A549 (cell line): ENCODE data around the gene CARD19. TPM values are rescaled to one million over a fixed set of nuclear protein-coding genes. Genes with fewer than 3 reads are reported as not detected.

Source experiments
- ATAC-seq, 2 experiments: fragments of 200-7000 bp in 1 of 2; fragments of >200 bp in 1 of 2; cut with Nextera tagmentation in 1 of 2; cut with Tn5 transposase in 1 of 2; 3 replicates each; pipeline versions ENCODE4 v1.8.0 to v1.9.1; 2018 to 2020; ENCODE audit warnings: mild to moderate bottlenecking in 1 of 2, moderate library complexity in 1 of 2
- CTCF ChIA-PET: fragments of 300-600 bp; sonication (Branson Sonifier 250); formaldehyde crosslinking; extraction: SDS; loops from one replicate; lab custom pipeline; 2021; ENCODE audit warnings: antibody characterized with exemption, inconsistent platforms; lab: Yijun Ruan, JAX
- POLR2A ChIA-PET: fragments of 350-600 bp; formaldehyde crosslinking; extraction: SDS; loops from one replicate; lab custom pipeline; 2021; ENCODE audit warnings: antibody characterized with exemption, inconsistent platforms; lab: Yijun Ruan, JAX
- DNase-seq, 2 experiments: peaks; one replicate each; pipeline versions ENCODE4 v3.0.0 to v3.0.0-alpha.2; 2011 to 2016; ENCODE audit warnings: low read depth in 1 of 2, low spot score in 1 of 2
- FAIRE-seq: peaks from 2 replicates; lab custom pipeline; 2011; peaks lifted over from hg19 to GRCh38; lab: Jason Lieb, UNC
- H3K27ac ChIP-seq, 2 experiments: fragments of >200 bp; sonication (Bioruptor Twin); formaldehyde crosslinking; 3 replicates each; pipeline ENCODE4 v1.5.1; 2016 to 2017
- H3K4me1 ChIP-seq: fragments of >200 bp; sonication (Bioruptor Twin); formaldehyde crosslinking; 3 replicates; pipeline ENCODE4 v1.6.1; 2016
- H3K4me2 ChIP-seq: fragments of >200 bp; sonication (Bioruptor Twin); formaldehyde crosslinking; 3 replicates; pipeline ENCODE4 v1.6.1; 2016
- H3K4me3 ChIP-seq: fragments of >200 bp; sonication (Bioruptor Twin); formaldehyde crosslinking; 3 replicates; pipeline ENCODE4 v1.5.1; 2016
- H3K9me3 ChIP-seq: fragments of >200 bp; sonication (Bioruptor Twin); formaldehyde crosslinking; 3 replicates; pipeline ENCODE4 v1.6.1; 2016
- CBX2 ChIP-seq: fragments of 200-600 bp; sonication (generic); IDR thresholded peaks from 2 replicates; pipeline ENCODE4 v1.6.1; 2016; ENCODE audit warnings: low read depth, mild to moderate bottlenecking, borderline replicate concordance
- FOSB ChIP-seq: fragments of 250-450 bp; sonication (Bioruptor Pico); IDR thresholded peaks from 2 replicates; pipeline ENCODE4 v1.5.0; 2020; ENCODE audit warnings: mild to moderate bottlenecking, moderate library complexity
- FOSL2 ChIP-seq, 2 experiments: fragments of 450-650 bp in 1 of 2; fragments of >200 bp in 1 of 2; sonication (Bioruptor Twin) in 1 of 2; formaldehyde crosslinking; IDR thresholded peaks; 2 replicates each; pipeline versions ENCODE4 v1.5.0 to v1.6.1; 2016 to 2020; ENCODE audit warnings: mild to moderate bottlenecking in 1 of 2, moderate library complexity in 1 of 2
- HDAC2 ChIP-seq: fragments of 200-600 bp; sonication (generic); IDR thresholded peaks from 2 replicates; pipeline ENCODE4 v1.6.1; 2016
- HEYL ChIP-seq: fragments of 250-450 bp; sonication (Bioruptor Pico); IDR thresholded peaks from 2 replicates; pipeline ENCODE4 v1.8.0; 2021; ENCODE audit warnings: mild to moderate bottlenecking, moderate library complexity
- KDM5A ChIP-seq: fragments of 200-600 bp; sonication (generic); IDR thresholded peaks from 2 replicates; pipeline ENCODE4 v1.6.1; 2016; ENCODE audit warnings: antibody characterized with exemption, mild to moderate bottlenecking
- MAFK ChIP-seq: fragments of 450-650 bp; IDR thresholded peaks from 2 replicates; pipeline ENCODE4 v1.6.1; 2014; ENCODE audit not compliant: partially characterized antibody
- NFE2L2 ChIP-seq: fragments of 150-350 bp; conservative IDR thresholded peaks from 2 replicates; pipeline ENCODE4 v1.6.1; 2014; ENCODE audit warnings: low read length
- POLR2A ChIP-seq: IDR thresholded peaks from 2 replicates; pipeline ENCODE4 v1.6.1; 2012; ENCODE audit warnings: mild to moderate bottlenecking, low read length
- RNF2 ChIP-seq: fragments of 200-600 bp; sonication (generic); IDR thresholded peaks from 2 replicates; pipeline ENCODE4 v1.6.1; 2016; ENCODE audit warnings: low read depth, mild to moderate bottlenecking, antibody characterized with exemption, moderate library complexity, borderline replicate concordance
- SMC3 ChIP-seq: fragments of >200 bp; sonication (Bioruptor Twin); formaldehyde crosslinking; IDR thresholded peaks from 3 replicates; pipeline ENCODE4 v1.6.1; 2018; ENCODE audit warnings: inconsistent platforms
- SREBF2 ChIP-seq: fragments of 450-650 bp; IDR thresholded peaks from 2 replicates; pipeline ENCODE4 v1.6.1; 2014; ENCODE audit warnings: mild to moderate bottlenecking, moderate library complexity
- TFCP2L1 ChIP-seq: fragments of 250-450 bp; sonication (Bioruptor Pico); IDR thresholded peaks from 2 replicates; pipeline ENCODE4 v1.5.0; 2021; ENCODE audit warnings: mild to moderate bottlenecking
- ZNF302 ChIP-seq: fragments of 250-450 bp; sonication (Bioruptor Pico); IDR thresholded peaks from 2 replicates; pipeline ENCODE4 v1.9.0; 2021; ENCODE audit warnings: inconsistent platforms, mild to moderate bottlenecking, moderate library complexity
- WGBS: methylation state at CpG from one replicate; pipeline ENCODE4 v1.1.6; 2017; ENCODE audit errors: missing lambda C conversion rate; 5-methylcytosine and 5-hydroxymethylcytosine counted together
- polyA plus RNA-seq, 4 experiments: library from polyadenylated mRNA; depleted of rRNA in 3 of 4; stranded (reverse); fragments of >200 nt; fragmentation: RNase III in 1 of 4; extraction: RNeasy Plus Mini Kit Qiagen cat#74134 plus additional on column Dnase treatment in 1 of 4; gene quantifications; 2 replicates in 3 of 4; 3 replicates in 1 of 4; pipeline ENCODE4 v1.2.3, GENCODE V29; 2011 to 2017
- TF ChIP-seq, protein P1 (sequence below): fragments of 450-650 bp; IDR thresholded peaks from 2 replicates; pipeline ENCODE4 v1.6.1; 2014; ENCODE audit warnings: antibody characterized with exemption
- TF ChIP-seq, protein P2 (sequence below): fragments of >200 bp; sonication (Bioruptor Twin); formaldehyde crosslinking; IDR thresholded peaks from 3 replicates; pipeline ENCODE4 v1.6.1; 2016
- TF ChIP-seq, protein P3 (sequence below): fragments of 250-450 bp; sonication (Bioruptor Pico); IDR thresholded peaks from 2 replicates; pipeline ENCODE4 v1.5.0; 2020; ENCODE audit warnings: low read depth, mild to moderate bottlenecking, moderate library complexity
- TF ChIP-seq, protein P4 (sequence below): fragments of 200-600 bp; sonication (generic); IDR thresholded peaks from 2 replicates; pipeline ENCODE4 v1.6.1; 2016; ENCODE audit warnings: antibody characterized with exemption, mild to moderate bottlenecking, moderate library complexity

The CARD19 gene
- polyA plus RNA-seq, 2 of the 4 experiments (the other 2 are of a cell fraction) = 27.6 to 30.3 TPM

DNA sequence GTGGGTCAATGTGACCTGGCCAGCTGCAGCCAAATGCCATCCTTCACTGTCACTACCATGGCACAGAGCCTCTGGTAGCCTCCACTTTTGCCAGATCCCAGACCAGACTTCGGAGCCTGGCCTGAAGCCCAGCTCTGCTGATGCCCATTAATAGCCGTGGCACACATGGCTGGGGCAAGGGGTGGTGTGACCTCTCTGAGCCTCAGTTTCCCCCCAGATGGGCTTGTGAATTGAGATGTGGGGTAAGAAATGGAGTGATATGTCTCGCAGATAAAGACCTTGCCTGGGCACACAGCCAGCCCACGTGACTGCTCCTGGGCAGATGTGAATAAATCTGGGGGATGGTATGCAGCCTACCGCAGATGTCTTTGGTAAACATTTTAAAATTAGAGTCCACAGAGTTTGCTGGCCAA lies 23.6 kb upstream of the CARD19 start:
- POLR2A ChIA-PET = no interaction called here
- H3K4me1 ChIP-seq = 0 out of 3 replicates have a peak, but pooled peaks cover 12% of the 10 kb centered on the region
- DNase-seq = no peak
- FAIRE-seq = no peak
- CTCF ChIA-PET = interaction anchor here (1.0 kb wide), 1 partner anchor 69 kb away, joined by 3 read pairs; no protein-coding TSS in a partner anchor
- no peak overlapping the region for H3K27ac ChIP-seq
- H3K4me2 ChIP-seq = no peak overlapping the region
- no peaks in the 10 kb centered on the region for H3K9me3 ChIP-seq
- H3K4me3 ChIP-seq = no peak overlapping the region
- no peak for TF ChIP-seq POLR2A
- TF ChIP-seq, protein P1, sequence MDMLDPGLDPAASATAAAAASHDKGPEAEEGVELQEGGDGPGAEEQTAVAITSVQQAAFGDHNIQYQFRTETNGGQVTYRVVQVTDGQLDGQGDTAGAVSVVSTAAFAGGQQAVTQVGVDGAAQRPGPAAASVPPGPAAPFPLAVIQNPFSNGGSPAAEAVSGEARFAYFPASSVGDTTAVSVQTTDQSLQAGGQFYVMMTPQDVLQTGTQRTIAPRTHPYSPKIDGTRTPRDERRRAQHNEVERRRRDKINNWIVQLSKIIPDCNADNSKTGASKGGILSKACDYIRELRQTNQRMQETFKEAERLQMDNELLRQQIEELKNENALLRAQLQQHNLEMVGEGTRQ = 0 out of 2 replicates have a peak, but pooled peaks have one; percentile 6
- TF ChIP-seq NFE2L2 = no peak
- TF ChIP-seq, all 56 proteins: peak for 1
- ATAC-seq = peak in 1 of 2 experiments; percentile 30; a peak in 3 of 6 replicates
- WGBS = 46% methylated on average over 4 of the region's 5 CpGs

DNA sequence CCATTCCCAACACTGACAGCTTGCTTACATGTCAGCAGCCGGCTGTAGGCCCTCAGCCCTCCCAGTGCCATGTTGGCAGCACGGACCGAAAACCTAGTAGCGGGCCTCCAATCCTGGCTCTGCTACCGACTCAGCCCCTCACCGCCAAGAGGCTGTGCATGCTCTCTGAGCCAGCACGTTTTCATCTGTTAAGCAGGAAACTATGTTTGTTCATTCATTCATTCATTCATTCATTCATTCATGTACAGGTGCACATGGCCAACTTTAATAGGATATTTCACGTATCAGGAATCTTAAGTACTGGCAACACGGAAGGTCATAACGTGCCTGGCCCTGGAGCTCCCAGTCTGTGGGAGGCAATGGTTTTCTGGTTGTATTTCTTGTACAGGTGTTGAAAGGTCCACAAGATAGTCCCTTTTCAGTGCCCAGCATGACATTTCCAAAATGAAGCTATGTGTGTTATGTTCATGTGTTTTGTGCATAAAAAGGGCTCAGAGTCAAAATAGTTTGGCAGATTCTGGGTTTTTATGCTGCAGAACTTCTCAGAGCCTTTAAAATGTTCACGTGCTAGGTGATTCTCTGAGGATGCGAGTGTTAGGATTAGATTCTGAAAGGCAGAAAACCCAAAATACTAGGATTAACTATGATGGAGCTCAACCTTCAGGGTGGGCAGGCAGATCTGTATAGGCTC lies 19.8 kb upstream of the CARD19 start:
- DNase-seq (no peak), ATAC-seq (no peak), FAIRE-seq (no peak)
- TF ChIP-seq ZNF302 (CRISPR knock-in tag) = no peak
- no peak for TF ChIP-seq SREBF2
- TF ChIP-seq TFCP2L1 (CRISPR knock-in tag) = no peak
- TF ChIP-seq KDM5A = no peak
- TF ChIP-seq RNF2 = no peak
- TF ChIP-seq HDAC2 = no peak
- TF ChIP-seq, protein P2, sequence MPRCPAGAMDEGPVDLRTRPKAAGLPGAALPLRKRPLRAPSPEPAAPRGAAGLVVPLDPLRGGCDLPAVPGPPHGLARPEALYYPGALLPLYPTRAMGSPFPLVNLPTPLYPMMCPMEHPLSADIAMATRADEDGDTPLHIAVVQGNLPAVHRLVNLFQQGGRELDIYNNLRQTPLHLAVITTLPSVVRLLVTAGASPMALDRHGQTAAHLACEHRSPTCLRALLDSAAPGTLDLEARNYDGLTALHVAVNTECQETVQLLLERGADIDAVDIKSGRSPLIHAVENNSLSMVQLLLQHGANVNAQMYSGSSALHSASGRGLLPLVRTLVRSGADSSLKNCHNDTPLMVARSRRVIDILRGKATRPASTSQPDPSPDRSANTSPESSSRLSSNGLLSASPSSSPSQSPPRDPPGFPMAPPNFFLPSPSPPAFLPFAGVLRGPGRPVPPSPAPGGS = no peak
- TF ChIP-seq POLR2A = no peak
- no peak for TF ChIP-seq FOSB (CRISPR knock-in tag)
- TF ChIP-seq, protein P3, sequence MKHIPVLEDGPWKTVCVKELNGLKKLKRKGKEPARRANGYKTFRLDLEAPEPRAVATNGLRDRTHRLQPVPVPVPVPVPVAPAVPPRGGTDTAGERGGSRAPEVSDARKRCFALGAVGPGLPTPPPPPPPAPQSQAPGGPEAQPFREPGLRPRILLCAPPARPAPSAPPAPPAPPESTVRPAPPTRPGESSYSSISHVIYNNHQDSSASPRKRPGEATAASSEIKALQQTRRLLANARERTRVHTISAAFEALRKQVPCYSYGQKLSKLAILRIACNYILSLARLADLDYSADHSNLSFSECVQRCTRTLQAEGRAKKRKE = no peak
- no peak for TF ChIP-seq MAFK
- TF ChIP-seq HEYL (CRISPR knock-in tag) = no peak
- no peak for TF ChIP-seq SMC3
- no peak for TF ChIP-seq CBX2
- no peak for TF ChIP-seq FOSL2 (IDR thresholded peaks at IDR 0.05)
- no peak for TF ChIP-seq FOSL2 (CRISPR knock-in tag; IDR thresholded peaks at IDR 0.05)
- TF ChIP-seq, protein P4, sequence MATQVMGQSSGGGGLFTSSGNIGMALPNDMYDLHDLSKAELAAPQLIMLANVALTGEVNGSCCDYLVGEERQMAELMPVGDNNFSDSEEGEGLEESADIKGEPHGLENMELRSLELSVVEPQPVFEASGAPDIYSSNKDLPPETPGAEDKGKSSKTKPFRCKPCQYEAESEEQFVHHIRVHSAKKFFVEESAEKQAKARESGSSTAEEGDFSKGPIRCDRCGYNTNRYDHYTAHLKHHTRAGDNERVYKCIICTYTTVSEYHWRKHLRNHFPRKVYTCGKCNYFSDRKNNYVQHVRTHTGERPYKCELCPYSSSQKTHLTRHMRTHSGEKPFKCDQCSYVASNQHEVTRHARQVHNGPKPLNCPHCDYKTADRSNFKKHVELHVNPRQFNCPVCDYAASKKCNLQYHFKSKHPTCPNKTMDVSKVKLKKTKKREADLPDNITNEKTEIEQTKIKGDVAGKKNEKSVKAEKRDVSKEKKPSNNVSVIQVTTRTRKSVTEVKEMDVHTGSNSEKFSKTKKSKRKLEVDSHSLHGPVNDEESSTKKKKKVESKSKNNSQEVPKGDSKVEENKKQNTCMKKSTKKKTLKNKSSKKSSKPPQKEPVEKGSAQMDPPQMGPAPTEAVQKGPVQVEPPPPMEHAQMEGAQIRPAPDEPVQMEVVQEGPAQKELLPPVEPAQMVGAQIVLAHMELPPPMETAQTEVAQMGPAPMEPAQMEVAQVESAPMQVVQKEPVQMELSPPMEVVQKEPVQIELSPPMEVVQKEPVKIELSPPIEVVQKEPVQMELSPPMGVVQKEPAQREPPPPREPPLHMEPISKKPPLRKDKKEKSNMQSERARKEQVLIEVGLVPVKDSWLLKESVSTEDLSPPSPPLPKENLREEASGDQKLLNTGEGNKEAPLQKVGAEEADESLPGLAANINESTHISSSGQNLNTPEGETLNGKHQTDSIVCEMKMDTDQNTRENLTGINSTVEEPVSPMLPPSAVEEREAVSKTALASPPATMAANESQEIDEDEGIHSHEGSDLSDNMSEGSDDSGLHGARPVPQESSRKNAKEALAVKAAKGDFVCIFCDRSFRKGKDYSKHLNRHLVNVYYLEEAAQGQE = no peak
- 89% methylated on average over 12 of the region's 12 CpGs for WGBS
- no peak overlapping the region for H3K27ac ChIP-seq
- no peaks in the 10 kb centered on the region for H3K9me3 ChIP-seq
- no peak overlapping the region for H3K4me3 ChIP-seq
- ChIA-PET CTCF (interaction anchor here (1.4 to 1.6 kb wide), 2 partner anchors 34 to 72 kb away, joined by 4 to 7 read pairs; no protein-coding TSS in a partner anchor), POLR2A (no interaction called here)
- H3K4me2 ChIP-seq = no peak overlapping the region
- H3K4me1 ChIP-seq = 0 out of 3 replicates have a peak, but pooled peaks cover 12% of the 10 kb centered on the region
